CD4-positive, alpha-beta memory T cell (primary cell): ENCODE data around the gene PCDHGA2. TPM values are rescaled to one million over a fixed set of nuclear protein-coding genes. Genes with fewer than 3 reads are reported as not detected.
"Not testable (repeated sequence)": the region's sequence is repeated elsewhere in the genome, so short reads cannot be mapped to it uniquely, and the experiment has no call there.

Experiments
- CTCF ChIA-PET: fragments of 350-600 bp; sonication (Branson Sonifier 250); formaldehyde crosslinking; loops from one replicate; lab custom pipeline; 2021; ENCODE audit warnings: inconsistent platforms; ENCODE audit not compliant: partially characterized antibody; lab: Charles Lee
- POLR2A ChIA-PET: fragments of 350-600 bp; sonication (Branson Sonifier 250); formaldehyde crosslinking; loops from one replicate; lab custom pipeline; 2021; ENCODE audit not compliant: partially characterized antibody; lab: Charles Lee
- DNase-seq, 5 donors: peaks; one replicate each; pipeline versions ENCODE4 v3.0.0 to v3.0.0-alpha.2; 2020 to 2022; ENCODE audit warnings: mixed read lengths in 1 of 5
- H3K27ac ChIP-seq: one replicate; pipeline ENCODE4 v1.7.0; 2013; ENCODE audit warnings: low read depth, low read length
- H3K27me3 ChIP-seq: 2 replicates; pipeline ENCODE4 v1.7.0; 2013; ENCODE audit warnings: mild to moderate bottlenecking, low read length, moderate library complexity; ENCODE audit not compliant: insufficient read depth
- H3K36me3 ChIP-seq: 2 replicates; pipeline ENCODE4 v1.7.0; 2013; ENCODE audit warnings: mild to moderate bottlenecking, low read length, moderate library complexity; ENCODE audit not compliant: insufficient read depth
- H3K4me1 ChIP-seq: 2 replicates; pipeline ENCODE4 v1.7.0; 2013; ENCODE audit warnings: mild to moderate bottlenecking, low read length, moderate library complexity; ENCODE audit not compliant: insufficient read depth
- H3K4me3 ChIP-seq, 2 donors: one replicate each; pipeline ENCODE4 v1.7.0; 2013; ENCODE audit warnings: low read length in 2 of 2, mild to moderate bottlenecking in 1 of 2
- H3K9me3 ChIP-seq, 2 donors: one replicate each; pipeline ENCODE4 v1.7.0; 2013; ENCODE audit warnings: low read length in 2 of 2, control low read depth in 1 of 2; ENCODE audit not compliant: control insufficient read depth in 1 of 2
- H3K27ac Mint-ChIP-seq, 7 donors: one replicate each; pipeline ENCODE4 v1.8.0; 2020 to 2021; ENCODE audit warnings: mixed read lengths in 7 of 7, mild to moderate bottlenecking in 6 of 7, inconsistent platforms in 3 of 7, moderate library complexity in 3 of 7
- H3K27me3 Mint-ChIP-seq, 2 donors: one replicate each; pipeline ENCODE4 v1.8.0; 2020 to 2021; ENCODE audit warnings: mixed read lengths in 2 of 2
- H3K36me3 Mint-ChIP-seq, 2 donors: one replicate each; pipeline ENCODE4 v1.8.0; 2020 to 2021; ENCODE audit warnings: mixed read lengths in 2 of 2, inconsistent platforms in 1 of 2, mild to moderate bottlenecking in 1 of 2
- H3K4me1 Mint-ChIP-seq, 4 donors: one replicate each; pipeline ENCODE4 v1.8.0; 2020 to 2021; ENCODE audit warnings: mixed read lengths in 4 of 4, mild to moderate bottlenecking in 1 of 4
- H3K4me3 Mint-ChIP-seq, 8 donors: one replicate each; pipeline ENCODE4 v1.8.0; 2020 to 2021; ENCODE audit warnings: mixed read lengths in 8 of 8, mild to moderate bottlenecking in 7 of 8, moderate library complexity in 6 of 8, inconsistent platforms in 3 of 8
- H3K9me3 Mint-ChIP-seq, 8 donors: one replicate each; pipeline ENCODE4 v1.8.0; 2020 to 2021; ENCODE audit warnings: mixed read lengths in 8 of 8, mild to moderate bottlenecking in 5 of 8, inconsistent platforms in 3 of 8, moderate library complexity in 1 of 8
- intact Hi-C: fragments of 100-400 bp; cut with micrococcal nuclease; formaldehyde crosslinking; loops from one replicate; pipeline ENCODE4 v1.15.1; 2023
- polyA plus RNA-seq, 2 donors: library from polyadenylated mRNA; unstranded; fragments of 300-500 nt; fragmentation: Illumina TruSeq; gene quantifications; one replicate each; pipeline ENCODE4 v1.2.3, GENCODE V29; 2021
- total RNA-seq, 2 experiments: library from RNA; stranded (reverse); gene quantifications; one replicate each; pipeline ENCODE4 v1.2.3, GENCODE V29; 2021

Gene PCDHGA2
- total RNA-seq (under 1 TPM; 0.19 to 0.23 TPM), polyA plus RNA-seq (not detected)

GRCh38 chr5:141338538-141339306 is at the start of gene PCDHGA2:
Gene PCDHGA2, plus strand, starts transcription at chr5:141338760.
- DNase-seq: no peak
- CTCF ChIA-PET: interaction anchor here (1.0 to 1.1 kb wide), 2 partner anchors 9 to 12 kb away, joined by 3 to 4 read pairs; partner anchors contain the start of gene PCDHGA1
- Histone ChIP-seq H3K9me3 (peaks cover 0 to 8% of the 10 kb centered on the region in 2 donors), H3K27ac (no peak within 1 kb of the TSS), H3K36me3 (no peaks in the 10 kb centered on the region), H3K4me1 (no peaks in the 10 kb centered on the region), H3K27me3 (no peaks in the 10 kb centered on the region), H3K4me3 (no peak within 1 kb of the TSS)
- H3K4me1 Mint-ChIP-seq: peaks cover 0 to 3% (median 0%) of the 10 kb centered on the region in 4 donors
- H3K27ac Mint-ChIP-seq: peak within 1 kb of the TSS in 1 of 7 donors; percentile 61
- H3K9me3 Mint-ChIP-seq: peaks cover 3 to 89% (median 80%) of the 10 kb centered on the region in 8 donors
- H3K36me3 Mint-ChIP-seq: peaks cover 11 to 15% of the 10 kb centered on the region in 2 donors
- intact Hi-C loops: no loop called here
- peaks cover 47 to 52% of the 10 kb centered on the region in 2 donors for H3K27me3 Mint-ChIP-seq
- POLR2A ChIA-PET: no interaction called here
- H3K4me3 Mint-ChIP-seq: peak within 1 kb of the TSS in 4 of 8 donors; percentile 35 to 65 (median 49)

- Mint-ChIP-seq H3K27ac (no peak overlapping the region), H3K36me3 (peaks cover 45 to 52% of the 10 kb centered on the region in 2 donors), H3K27me3 (no peaks in the 10 kb centered on the region), H3K9me3 (peaks cover 2 to 98% (median 85%) of the 10 kb centered on the region in 8 donors), H3K4me3 (no peak overlapping the region), H3K4me1 (no peaks in the 10 kb centered on the region)
- POLR2A ChIA-PET: no interaction called here
- no peaks in the 10 kb centered on the region for H3K4me1 ChIP-seq
- H3K27me3 ChIP-seq: no peaks in the 10 kb centered on the region
- H3K9me3 ChIP-seq: peaks cover 7 to 11% of the 10 kb centered on the region in 2 donors
- CTCF ChIA-PET: no interaction called here
- no peak for DNase-seq
- H3K36me3 ChIP-seq: no peaks in the 10 kb centered on the region
- H3K27ac ChIP-seq: no peak overlapping the region
- H3K4me3 ChIP-seq: no peak overlapping the region
- intact Hi-C loops: no loop called here
These were observed 40.2 kb upstream of the PCDHGA2 start for GRCh38 chr5:141298376-141298775.

DNA sequence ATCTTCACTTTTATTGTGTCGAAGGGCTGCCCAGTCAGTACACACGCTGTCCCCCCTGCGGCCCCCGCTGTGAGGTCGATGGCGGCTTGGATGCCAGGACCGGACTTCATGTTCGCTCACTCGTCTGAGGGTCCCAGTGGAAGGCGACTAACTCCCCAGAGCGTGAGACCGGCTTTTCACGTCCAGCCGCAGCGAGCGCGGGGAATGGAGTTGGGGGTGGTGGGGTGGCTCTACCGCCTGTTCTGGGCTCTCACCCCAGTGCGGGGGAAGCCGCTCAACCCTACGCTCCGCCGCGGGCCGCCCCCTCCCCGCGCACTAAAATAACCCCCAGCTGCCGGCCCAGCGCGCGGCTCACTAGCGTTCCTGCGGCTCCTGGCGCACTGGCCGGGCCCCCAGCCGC is 34.8 kb upstream of the PCDHGA2 start, which contains the start of gene SLC25A2:
Gene SLC25A2, minus strand, starts transcription at position 294 of the 400 bp plus-strand sequence. Its CDS starts 184 bp downstream, at position 110.
- Histone ChIP-seq H3K36me3 (no peaks in the 10 kb centered on the region), H3K9me3 (peaks cover 7 to 34% of the 10 kb centered on the region in 2 donors), H3K27ac (no peak within 1 kb of the TSS), H3K27me3 (no peaks in the 10 kb centered on the region), H3K4me3 (no peak within 1 kb of the TSS), H3K4me1 (no peaks in the 10 kb centered on the region)
- peak within 1 kb of the TSS in 2 of 8 donors; percentile 15 to 28 for H3K4me3 Mint-ChIP-seq
- no peak within 1 kb of the TSS for H3K27ac Mint-ChIP-seq
- H3K36me3 Mint-ChIP-seq: peaks cover 43 to 47% of the 10 kb centered on the region in 2 donors
- ChIA-PET CTCF (no interaction called here), POLR2A (no interaction called here)
- DNase-seq: no peak
- H3K4me1 Mint-ChIP-seq: no peaks in the 10 kb centered on the region
- no peaks in the 10 kb centered on the region for H3K27me3 Mint-ChIP-seq
- H3K9me3 Mint-ChIP-seq: peaks cover 0 to 94% (median 81%) of the 10 kb centered on the region in 8 donors
- intact Hi-C loops: no loop called here

DNA sequence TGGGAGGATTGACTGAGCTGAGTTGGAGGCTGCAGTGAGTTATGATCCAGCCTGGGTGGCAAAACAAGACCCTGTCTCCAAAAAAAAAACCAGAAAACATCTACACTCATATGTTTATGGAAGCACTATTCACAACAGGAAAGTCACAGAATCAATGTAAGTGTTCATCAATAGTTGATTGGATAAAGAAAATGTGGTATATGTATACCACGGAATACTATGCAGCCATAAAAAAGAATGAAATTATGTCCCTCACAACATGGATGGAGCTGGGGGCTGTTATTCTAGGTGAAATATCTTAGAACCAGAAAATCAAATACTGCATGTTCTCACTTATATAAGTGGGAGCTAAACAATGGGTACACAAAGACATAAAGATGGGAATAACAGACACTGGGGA is 31.9 kb upstream of the PCDHGA2 start:
- Histone ChIP-seq H3K4me3 (no peak overlapping the region), H3K27me3 (no peaks in the 10 kb centered on the region), H3K9me3 (peaks cover 0 to 38% of the 10 kb centered on the region in 2 donors), H3K4me1 (no peaks in the 10 kb centered on the region), H3K36me3 (no peaks in the 10 kb centered on the region), H3K27ac (no peak overlapping the region)
- ChIA-PET POLR2A (no interaction called here), CTCF (interaction anchor here (1.3 kb wide), 1 partner anchor 13 kb away, joined by 4 read pairs; the partner anchor contains the start of gene TAF7)
- Mint-ChIP-seq H3K9me3 (peaks cover 0 to 94% (median 82%) of the 10 kb centered on the region in 8 donors), H3K4me1 (no peaks in the 10 kb centered on the region), H3K27ac (no peak overlapping the region), H3K27me3 (no peaks in the 10 kb centered on the region), H3K4me3 (no peak overlapping the region), H3K36me3 (peaks cover 41 to 53% of the 10 kb centered on the region in 2 donors)
- intact Hi-C loops: no loop called here
- no peak for DNase-seq

- ChIA-PET CTCF (no interaction called here), POLR2A (no interaction called here)
- H3K27me3 Mint-ChIP-seq: no peaks in the 10 kb centered on the region
- Histone ChIP-seq H3K4me1 (no peaks in the 10 kb centered on the region), H3K4me3 (no peak overlapping the region), H3K27me3 (no peaks in the 10 kb centered on the region), H3K27ac (no peak overlapping the region), H3K9me3 (peaks cover 8 to 44% of the 10 kb centered on the region in 2 donors), H3K36me3 (peaks cover 7% of the 10 kb centered on the region)
- intact Hi-C loops: no loop called here
- peaks cover 9 to 97% (median 90%) of the 10 kb centered on the region in 8 donors for H3K9me3 Mint-ChIP-seq
- no peak for DNase-seq
- peaks cover 56 to 60% of the 10 kb centered on the region in 2 donors for H3K36me3 Mint-ChIP-seq
- no peak overlapping the region for H3K27ac Mint-ChIP-seq
- H3K4me1 Mint-ChIP-seq: peaks cover 3 to 11% (median 7%) of the 10 kb centered on the region in 4 donors
- no peak overlapping the region for H3K4me3 Mint-ChIP-seq
These were observed 24.8 kb upstream of the PCDHGA2 start for GRCh38 chr5:141313711-141314110.

DNA sequence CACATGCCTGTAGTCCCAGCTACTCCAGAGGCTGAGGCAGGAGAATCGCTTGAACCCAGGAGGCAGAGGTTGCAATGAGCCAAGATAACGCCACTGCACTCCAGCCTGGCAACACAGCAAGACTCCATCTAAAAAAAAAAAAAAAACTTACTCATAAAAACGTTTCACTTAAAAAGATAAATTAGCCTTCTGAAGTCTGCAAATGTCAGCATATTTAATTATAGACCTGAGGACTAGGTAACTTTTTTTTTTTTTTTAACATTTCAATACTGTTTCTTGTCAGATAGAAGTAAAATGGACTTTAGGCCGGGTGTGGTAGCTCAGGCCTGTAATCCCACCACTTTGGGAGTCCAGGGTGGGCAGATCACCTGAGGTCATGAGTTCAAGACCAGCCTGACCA is 21.6 kb upstream of the PCDHGA2 start:
- peaks cover 21 to 32% (median 28%) of the 10 kb centered on the region in 4 donors for H3K4me1 Mint-ChIP-seq
- CTCF ChIA-PET: interaction anchor here (0.7 to 4.8 kb wide), 3 partner anchors 10 to 273 kb away, joined by 3 to 24 read pairs (median 5); no protein-coding TSS in a partner anchor
- intact Hi-C loops, POLR2A ChIA-PET, H3K4me3 ChIP-seq, H3K27me3 ChIP-seq, H3K27ac Mint-ChIP-seq, DNase-seq, H3K27me3 Mint-ChIP-seq, H3K27ac ChIP-seq, H3K4me3 Mint-ChIP-seq: not testable (repeated sequence)
- H3K9me3 Mint-ChIP-seq: peaks cover 14 to 97% (median 90%) of the 10 kb centered on the region in 8 donors
- Histone ChIP-seq H3K9me3 (peaks cover 21 to 44% of the 10 kb centered on the region in 2 donors), H3K4me1 (peaks cover 15% of the 10 kb centered on the region), H3K36me3 (peaks cover 19% of the 10 kb centered on the region)
- peaks cover 67 to 68% of the 10 kb centered on the region in 2 donors for H3K36me3 Mint-ChIP-seq

DNA sequence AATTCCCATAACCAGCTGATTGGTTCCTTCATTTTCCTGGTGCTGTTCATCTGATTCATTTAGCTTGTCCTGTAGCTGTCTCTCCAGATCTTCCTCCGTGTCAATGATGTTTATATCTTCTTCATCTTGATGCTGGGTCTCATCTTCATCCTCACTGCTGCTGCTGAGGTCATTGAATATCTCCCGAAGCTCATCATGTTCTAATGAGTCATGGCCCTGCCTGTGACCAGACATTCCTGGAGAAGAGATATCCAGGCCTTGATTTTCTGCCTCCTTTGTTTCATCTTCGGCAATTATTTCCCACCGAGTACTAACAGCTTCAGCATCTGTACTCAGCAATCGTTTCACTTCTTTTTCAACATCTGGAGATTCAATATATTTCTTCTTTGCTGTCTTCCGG is 19.4 kb upstream of the PCDHGA2 start:
- peaks cover 19% of the 10 kb centered on the region for H3K36me3 ChIP-seq
- peaks cover 51 to 53% of the 10 kb centered on the region in 2 donors for H3K36me3 Mint-ChIP-seq
- peaks cover 21 to 40% of the 10 kb centered on the region in 2 donors for H3K9me3 ChIP-seq
- H3K27ac Mint-ChIP-seq: peak overlapping the region in 4 of 7 donors; percentile 15 to 93 (median 88)
- H3K27me3 ChIP-seq: no peaks in the 10 kb centered on the region
- intact Hi-C loops: no loop called here
- peaks cover 21 to 32% (median 28%) of the 10 kb centered on the region in 4 donors for H3K4me1 Mint-ChIP-seq
- H3K4me3 Mint-ChIP-seq: peak overlapping the region in 6 of 8 donors; percentile 92 to 99 (median 98)
- DNase-seq: no peak
- H3K27ac ChIP-seq: no peak overlapping the region
- peak overlapping the region; percentile 54 to 77 for H3K4me3 ChIP-seq
- H3K4me1 ChIP-seq: peaks cover 15% of the 10 kb centered on the region
- CTCF ChIA-PET: interaction anchor here (1.0 to 4.8 kb wide), 9 partner anchors 11 to 245 kb away, joined by 3 to 38 read pairs (median 6); partner anchors contain the start of gene PCDHGA1
- POLR2A ChIA-PET: interaction anchor here (0.9 to 2.6 kb wide), 2 partner anchors 94 to 193 kb away, joined by 3 to 10 read pairs; partner anchors contain the start of gene PCDHGA10
- peaks cover 14 to 87% (median 77%) of the 10 kb centered on the region in 8 donors for H3K9me3 Mint-ChIP-seq
- H3K27me3 Mint-ChIP-seq: no peaks in the 10 kb centered on the region
